GM23338 (cell line): ENCODE measurements around the gene CNGB1.

ENCODE experiments used
- CTCF ChIP-seq, 2 experiments: fragments of 200-600 bp in 1 of 2; sonication (generic) in 1 of 2; conservative IDR thresholded peaks; 2 replicates each; pipeline versions ENCODE4 v1.5.1 to v1.6.1; 2016 to 2017; ENCODE audit warnings: antibody characterized with exemption in 2 of 2, low read depth in 2 of 2, mild to moderate bottlenecking in 2 of 2, moderate library complexity in 1 of 2
- EZH2 ChIP-seq: fragments of 200-600 bp; sonication (generic); IDR thresholded peaks from one replicate; pipeline ENCODE4 v1.8.0; 2017; ENCODE audit warnings: antibody characterized with exemption, mild to moderate bottlenecking, low read depth; ENCODE audit not compliant: unreplicated experiment
- EZH2phosphoT487 ChIP-seq: fragments of 200-600 bp; sonication (generic); IDR thresholded peaks from one replicate; pipeline ENCODE4 v1.8.1; 2018; ENCODE audit warnings: antibody characterized with exemption; ENCODE audit not compliant: unreplicated experiment
- JUNB ChIP-seq: IDR thresholded peaks from one replicate; pipeline ENCODE4 v1.6.1; 2016; ENCODE audit warnings: antibody characterized with exemption; ENCODE audit not compliant: unreplicated experiment
- POLR2AphosphoS5 ChIP-seq: IDR thresholded peaks from 2 replicates; pipeline ENCODE4 v1.6.1; 2016; ENCODE audit warnings: antibody characterized with exemption, low read depth
- REST ChIP-seq: IDR thresholded peaks from one replicate; pipeline ENCODE4 v1.6.1; 2018; ENCODE audit warnings: antibody characterized with exemption; ENCODE audit not compliant: unreplicated experiment
- STAT1 ChIP-seq: IDR thresholded peaks from one replicate; pipeline ENCODE4 v1.6.1; 2016; ENCODE audit warnings: antibody characterized with exemption; ENCODE audit not compliant: unreplicated experiment
- ZNF114 ChIP-seq: fragments of 250-450 bp; sonication (Bioruptor Pico); IDR thresholded peaks from 2 replicates; pipeline ENCODE4 v1.5.0; 2020; ENCODE audit warnings: mild to moderate bottlenecking, moderate library complexity

- TF ChIP-seq CTCF (conservative IDR thresholded peaks at IDR 0.05; ENCODE audit: low read depth in 2 of 2), result no peak
- no peak for TF ChIP-seq REST
- no peak for TF ChIP-seq POLR2AphosphoS5
- no peak for TF ChIP-seq EZH2phosphoT487
- TF ChIP-seq EZH2, result no peak
- TF ChIP-seq STAT1, result no peak
- TF ChIP-seq ZNF114 (CRISPR knock-in tag), result no peak
- no peak for TF ChIP-seq JUNB
These were observed 73.7 kb downstream of the CNGB1 start for GRCh38 chr16:57897053-57897784.
